K562 (cell line): ENCODE results near the gene ALDOC. TPM values are rescaled to one million over a fixed set of nuclear protein-coding genes. Genes with fewer than 3 reads are reported as not detected.
A peak's percentile ranks its signal among the peaks of the same experiment; 100 is the strongest.

Experiments
- CBX3 ChIP-seq, 2 experiments: IDR thresholded peaks; 1 replicate in 1 of 2; 2 replicates in 1 of 2; pipeline ENCODE4 v1.6.1; 2012; ENCODE audit warnings: inconsistent platforms in 2 of 2, low read length in 2 of 2, borderline replicate concordance in 1 of 2, control low read depth in 1 of 2
- CREM ChIP-seq: IDR thresholded peaks from 2 replicates; pipeline ENCODE4 v1.6.1; 2014; ENCODE audit warnings: antibody characterized with exemption, low read depth
- CSDE1 ChIP-seq, 2 experiments: fragments of 450-650 bp; IDR thresholded peaks; 2 replicates each; pipeline ENCODE4 v1.6.1; 2016; ENCODE audit warnings: mild to moderate bottlenecking in 1 of 2
- MYC ChIP-seq, 2 experiments: fragments of 250-450 bp in 1 of 2; sonication (Bioruptor Pico) in 1 of 2; IDR thresholded peaks; 2 replicates each; pipeline versions ENCODE4 v1.5.1 to v1.6.1; 2012 to 2021; ENCODE audit warnings: low read depth in 2 of 2, borderline replicate concordance in 1 of 2, improper control_type of control experiment in 1 of 2, low read length in 1 of 2, mild to moderate bottlenecking in 1 of 2, moderate library complexity in 1 of 2
- RB1 ChIP-seq: fragments of 450-650 bp; IDR thresholded peaks from 2 replicates; pipeline ENCODE4 v1.6.1; 2017; ENCODE audit warnings: low read depth, mild to moderate bottlenecking
- SREBF1 ChIP-seq: fragments of 150-350 bp; IDR thresholded peaks from 2 replicates; pipeline ENCODE4 v1.6.1; 2014; ENCODE audit warnings: antibody characterized with exemption, low read depth, low read length, borderline replicate concordance
- ZNF24 ChIP-seq: fragments of 450-650 bp; IDR thresholded peaks from 2 replicates; pipeline ENCODE4 v1.6.1; 2016
- ZNF445 ChIP-seq: fragments of 250-450 bp; sonication (Bioruptor Pico); IDR thresholded peaks from 2 replicates; pipeline ENCODE4 v1.4.0; 2020; ENCODE audit warnings: low read depth, mild to moderate bottlenecking, moderate library complexity
- polyA plus RNA-seq, 8 experiments: library from polyadenylated mRNA; depleted of rRNA in 4 of 8; stranded (reverse) in 5 of 8; unstranded in 3 of 8; fragments of >200 nt; fragmentation: Nextera tagmentation in 2 of 8; fragmentation: Illumina TruSeq in 1 of 8; extraction: Ambion mirVana in 2 of 8; extraction: Trizol in 1 of 8; gene quantifications; 2 replicates each; pipeline versions ENCODE4 v1.2.1 to v1.2.3, GENCODE V29; 2011 to 2014; ENCODE audit warnings: inconsistent platforms in 1 of 8, missing spikeins in 1 of 8
- total RNA-seq, 7 experiments: library from RNA; depleted of rRNA in 6 of 7; stranded (reverse); fragments of >200 nt in 6 of 7; fragmentation: Illumina TruSeq in 2 of 7; extraction: Trizol in 2 of 7; gene quantifications; 2 replicates each; pipeline versions ENCODE4 v1.2.1 to v1.2.3, GENCODE V29; 2011 to 2021; ENCODE audit warnings: low replicate concordance in 1 of 7
- TF ChIP-seq, protein P1 (sequence below): fragments of 450-650 bp; IDR thresholded peaks from 2 replicates; pipeline ENCODE4 v1.7.1; 2018; ENCODE audit warnings: mild to moderate bottlenecking, low read depth; ENCODE audit not compliant: partially characterized antibody
- TF ChIP-seq, protein P2 (sequence below), 2 experiments: fragments of 450-650 bp; IDR thresholded peaks; 2 replicates each; pipeline ENCODE4 v1.6.1; 2016

ALDOC gene
- total and polyA plus RNA-seq, 9 of the 15 experiments (the other 6 are each of a cell fraction or from before 2014, with no cell fraction given), result 43.2 to 263 (median 99.2) TPM

DNA sequence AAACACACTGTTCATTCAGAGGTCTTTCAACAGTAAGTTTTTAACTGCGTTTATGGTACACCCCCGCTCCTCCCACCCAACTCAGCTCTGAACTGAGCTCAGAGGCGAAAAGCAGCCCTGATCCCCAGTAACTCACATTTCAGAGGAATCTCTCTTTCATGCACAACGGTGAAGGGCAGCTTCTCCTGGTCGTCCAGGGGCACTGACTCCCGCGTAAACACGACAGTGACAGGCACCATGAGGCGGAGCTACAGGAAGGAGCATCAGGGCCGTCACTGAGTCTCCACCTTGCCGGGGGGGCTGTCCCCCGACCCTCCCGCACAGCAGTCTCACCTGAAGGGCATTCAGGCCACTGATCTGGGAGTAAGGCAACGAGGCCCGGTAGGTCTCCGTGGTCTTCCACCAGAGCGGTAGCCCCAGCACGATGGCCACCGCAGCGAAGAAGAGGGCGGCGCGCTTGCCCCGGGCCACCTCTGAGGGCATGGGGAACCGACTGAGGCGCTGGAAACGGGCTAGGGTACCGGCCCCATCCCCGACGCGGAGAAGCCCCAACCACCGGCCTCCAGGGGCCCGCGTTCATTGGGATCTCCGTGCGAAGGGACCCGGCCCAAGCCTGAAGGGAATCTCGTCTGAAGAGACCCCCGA lies 5.9 kb downstream of the ALDOC start (continued):
- TF ChIP-seq, protein P1, sequence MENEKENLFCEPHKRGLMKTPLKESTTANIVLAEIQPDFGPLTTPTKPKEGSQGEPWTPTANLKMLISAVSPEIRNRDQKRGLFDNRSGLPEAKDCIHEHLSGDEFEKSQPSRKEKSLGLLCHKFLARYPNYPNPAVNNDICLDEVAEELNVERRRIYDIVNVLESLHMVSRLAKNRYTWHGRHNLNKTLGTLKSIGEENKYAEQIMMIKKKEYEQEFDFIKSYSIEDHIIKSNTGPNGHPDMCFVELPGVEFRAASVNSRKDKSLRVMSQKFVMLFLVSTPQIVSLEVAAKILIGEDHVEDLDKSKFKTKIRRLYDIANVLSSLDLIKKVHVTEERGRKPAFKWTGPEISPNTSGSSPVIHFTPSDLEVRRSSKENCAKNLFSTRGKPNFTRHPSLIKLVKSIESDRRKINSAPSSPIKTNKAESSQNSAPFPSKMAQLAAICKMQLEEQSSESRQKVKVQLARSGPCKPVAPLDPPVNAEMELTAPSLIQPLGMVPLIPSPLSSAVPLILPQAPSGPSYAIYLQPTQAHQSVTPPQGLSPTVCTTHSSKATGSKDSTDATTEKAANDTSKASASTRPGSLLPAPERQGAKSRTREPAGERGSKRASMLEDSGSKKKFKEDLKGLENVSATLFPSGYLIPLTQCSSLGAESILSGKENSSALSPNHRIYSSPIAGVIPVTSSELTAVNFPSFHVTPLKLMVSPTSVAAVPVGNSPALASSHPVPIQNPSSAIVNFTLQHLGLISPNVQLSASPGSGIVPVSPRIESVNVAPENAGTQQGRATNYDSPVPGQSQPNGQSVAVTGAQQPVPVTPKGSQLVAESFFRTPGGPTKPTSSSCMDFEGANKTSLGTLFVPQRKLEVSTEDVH, result peak; percentile 60
- TF ChIP-seq SREBF1 (no peak), MYC (IDR thresholded peaks at IDR 0.05; ENCODE audit: low read depth, low read length) (peak; percentile 33; the same call in 1 of the 2 replicates), MYC (CRISPR knock-in tag; IDR thresholded peaks at IDR 0.05; ENCODE audit: borderline replicate concordance, low read depth) (no peak), CBX3 (IDR thresholded peaks at IDR 0.05; ENCODE audit: borderline replicate concordance in 1 of 2, low read length in 2 of 2) (no peak), CSDE1 (IDR thresholded peaks at IDR 0.05) (no peak), RB1 (peak; percentile 56; the same call in 1 of the 2 replicates), ZNF445 (CRISPR knock-in tag) (no peak), ZNF24 (0 out of 2 replicates have a peak, but pooled peaks have one; percentile 9), CREM (peak; percentile 75)
- TF ChIP-seq, protein P2, sequence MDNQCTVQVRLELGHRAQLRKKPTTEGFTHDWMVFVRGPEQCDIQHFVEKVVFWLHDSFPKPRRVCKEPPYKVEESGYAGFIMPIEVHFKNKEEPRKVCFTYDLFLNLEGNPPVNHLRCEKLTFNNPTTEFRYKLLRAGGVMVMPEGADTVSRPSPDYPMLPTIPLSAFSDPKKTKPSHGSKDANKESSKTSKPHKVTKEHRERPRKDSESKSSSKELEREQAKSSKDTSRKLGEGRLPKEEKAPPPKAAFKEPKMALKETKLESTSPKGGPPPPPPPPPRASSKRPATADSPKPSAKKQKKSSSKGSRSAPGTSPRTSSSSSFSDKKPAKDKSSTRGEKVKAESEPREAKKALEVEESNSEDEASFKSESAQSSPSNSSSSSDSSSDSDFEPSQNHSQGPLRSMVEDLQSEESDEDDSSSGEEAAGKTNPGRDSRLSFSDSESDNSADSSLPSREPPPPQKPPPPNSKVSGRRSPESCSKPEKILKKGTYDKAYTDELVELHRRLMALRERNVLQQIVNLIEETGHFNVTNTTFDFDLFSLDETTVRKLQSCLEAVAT (IDR thresholded peaks at IDR 0.05), result no peak
